ENCODE measurements around the gene EML1.

EML1 gene

GRCh38 chr14:99750746-99751450 lies 42.3 kb upstream of the EML1 start:
- H3K27me3 ChIP-seq (ENCODE audit: low read depth, low read length): no peaks in the 10 kb centered on the region
- H3K36me3 ChIP-seq (ENCODE audit: control insufficient read depth in 1 of 2, insufficient read depth in 2 of 2, low read length in 2 of 2): no peaks in the 10 kb centered on the region
- H3K27ac ChIP-seq (ENCODE audit: low read length): no peak overlapping the region
- no peaks in the 10 kb centered on the region for H3K9me3 ChIP-seq (ENCODE audit: control insufficient read depth in 1 of 2, low read length in 2 of 2)
- H3K4me1 ChIP-seq (ENCODE audit: control insufficient read depth in 1 of 2, insufficient read depth in 2 of 2, low read length in 2 of 2): peaks cover 15 to 60% of the 10 kb centered on the region in 2 donors
- H3K4me3 ChIP-seq (ENCODE audit: low read depth in 1 of 2, low read length in 2 of 2): no peak overlapping the region

- Histone ChIP-seq H3K4me1 (ENCODE audit: control insufficient read depth in 1 of 2, insufficient read depth in 2 of 2, low read length in 2 of 2) (peaks cover 10 to 60% of the 10 kb centered on the region in 2 donors), H3K27ac (ENCODE audit: low read length) (peak overlapping the region; percentile 79), H3K4me3 (ENCODE audit: low read depth in 1 of 2, low read length in 2 of 2) (no peak overlapping the region), H3K36me3 (ENCODE audit: control insufficient read depth in 1 of 2, insufficient read depth in 2 of 2, low read length in 2 of 2) (no peaks in the 10 kb centered on the region), H3K9me3 (ENCODE audit: control insufficient read depth in 1 of 2, low read length in 2 of 2) (no peaks in the 10 kb centered on the region), H3K27me3 (ENCODE audit: low read depth, low read length) (no peaks in the 10 kb centered on the region)
These were observed 41.4 kb upstream of the EML1 start for GRCh38 chr14:99751539-99752485.

GRCh38 chr14:99752486-99753121 lies 40.6 kb upstream of the EML1 start:
- Histone ChIP-seq H3K27me3 (ENCODE audit: low read depth, low read length) (no peaks in the 10 kb centered on the region), H3K4me3 (ENCODE audit: low read depth in 1 of 2, low read length in 2 of 2) (no peak overlapping the region), H3K9me3 (ENCODE audit: control insufficient read depth in 1 of 2, low read length in 2 of 2) (no peaks in the 10 kb centered on the region), H3K4me1 (ENCODE audit: control insufficient read depth in 1 of 2, insufficient read depth in 2 of 2, low read length in 2 of 2) (peaks cover 10 to 58% of the 10 kb centered on the region in 2 donors), H3K36me3 (ENCODE audit: control insufficient read depth in 1 of 2, insufficient read depth in 2 of 2, low read length in 2 of 2) (no peaks in the 10 kb centered on the region), H3K27ac (ENCODE audit: low read length) (peak overlapping the region; percentile 79)

DNA sequence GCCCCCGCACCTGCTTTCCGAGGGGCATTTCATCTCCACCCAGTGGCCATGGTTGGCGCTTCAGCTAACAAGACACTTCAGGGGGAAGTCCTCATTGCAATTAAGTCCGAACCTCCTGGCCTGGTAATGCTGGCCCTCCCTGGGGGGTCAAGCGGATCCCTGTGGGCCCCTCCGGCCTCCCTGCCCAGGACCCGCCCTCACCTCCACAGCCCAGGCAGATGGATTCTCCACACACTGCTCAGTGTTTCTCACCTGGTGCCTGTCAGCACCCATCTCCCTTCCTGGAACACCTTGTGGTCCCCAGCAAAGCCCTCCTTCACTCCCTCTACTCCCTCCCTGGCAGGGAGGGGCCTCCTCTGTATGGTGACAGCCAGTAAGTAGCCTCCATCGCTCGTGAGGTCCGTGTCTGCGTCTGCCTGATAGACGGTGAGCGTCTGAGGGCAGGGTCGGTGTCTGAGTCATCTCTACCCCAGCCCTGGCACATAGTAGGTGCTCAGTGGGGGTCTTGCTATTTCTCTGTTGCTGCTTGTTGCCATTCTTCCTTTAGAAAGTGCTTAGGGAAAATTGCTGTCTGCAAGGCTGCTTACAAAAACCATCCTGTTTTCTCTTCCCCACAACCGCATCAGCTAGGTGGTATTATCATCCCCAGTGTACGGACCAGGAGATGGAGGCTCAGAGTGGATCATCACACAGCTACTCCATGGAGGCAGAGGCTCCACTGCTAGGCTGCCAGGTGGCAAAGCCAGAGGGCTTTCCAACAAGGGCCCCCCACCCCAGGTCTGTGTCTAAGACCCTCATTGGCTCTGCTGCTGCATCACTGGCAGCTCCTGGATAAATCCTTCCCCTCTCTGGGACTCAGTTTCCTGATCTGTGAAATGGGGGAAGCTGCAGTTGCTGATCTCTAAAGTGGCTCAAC lies 39.7 kb upstream of the EML1 start:
- no peak overlapping the region for H3K27ac ChIP-seq (ENCODE audit: low read length)
- no peaks in the 10 kb centered on the region for H3K9me3 ChIP-seq (ENCODE audit: control insufficient read depth in 1 of 2, low read length in 2 of 2)
- no peaks in the 10 kb centered on the region for H3K27me3 ChIP-seq (ENCODE audit: low read depth, low read length)
- no peak overlapping the region for H3K4me3 ChIP-seq (ENCODE audit: low read depth in 1 of 2, low read length in 2 of 2)
- H3K4me1 ChIP-seq (ENCODE audit: control insufficient read depth in 1 of 2, insufficient read depth in 2 of 2, low read length in 2 of 2): peaks cover 16 to 64% of the 10 kb centered on the region in 2 donors
- H3K36me3 ChIP-seq (ENCODE audit: control insufficient read depth in 1 of 2, insufficient read depth in 2 of 2, low read length in 2 of 2): no peaks in the 10 kb centered on the region

DNA sequence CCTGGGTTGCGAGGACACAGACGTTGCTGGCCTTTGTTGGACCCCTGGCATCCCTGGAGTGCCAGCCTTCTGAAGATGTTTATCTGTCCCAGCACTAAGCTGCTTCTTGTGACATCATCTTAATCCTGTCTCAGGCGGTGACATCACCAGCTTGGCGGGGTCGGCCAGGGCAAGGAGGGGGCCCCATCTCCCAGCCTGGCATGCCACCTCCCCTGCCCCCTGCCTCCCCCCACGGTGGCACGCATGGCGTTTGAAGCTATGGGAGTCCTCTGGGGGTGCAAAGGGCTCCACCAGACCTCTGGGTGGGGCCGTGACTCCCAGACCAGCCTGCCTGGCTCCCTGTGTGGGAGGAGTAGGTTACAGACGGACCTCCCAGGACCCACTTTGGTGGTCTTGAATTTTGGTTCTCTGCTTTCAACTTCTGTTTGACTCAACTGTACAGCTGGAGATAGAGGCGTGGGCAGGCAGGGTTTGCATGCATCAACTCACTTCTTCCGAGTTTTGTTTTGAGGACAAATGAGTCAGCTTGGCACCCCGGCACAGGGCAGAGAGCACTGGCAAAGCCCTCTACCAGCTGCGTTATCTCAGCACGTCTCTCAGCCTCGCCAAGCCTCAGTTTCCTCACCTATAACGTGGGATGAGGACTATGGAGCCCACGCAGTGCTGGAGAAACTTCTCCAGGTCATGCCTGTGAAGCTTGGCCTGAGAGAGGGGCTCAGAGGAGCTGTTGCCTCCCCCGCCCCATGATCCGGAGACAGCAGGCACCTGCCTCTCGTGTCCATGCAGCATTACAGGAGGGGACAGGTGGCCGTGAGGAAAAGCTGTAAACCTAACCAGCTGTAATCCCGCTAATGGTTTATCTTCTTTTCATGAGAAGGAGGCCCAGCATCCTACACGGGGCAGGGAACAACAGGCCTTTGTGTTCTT lies 38.8 kb upstream of the EML1 start:
- Histone ChIP-seq H3K9me3 (ENCODE audit: control insufficient read depth in 1 of 2, low read length in 2 of 2) (no peaks in the 10 kb centered on the region), H3K36me3 (ENCODE audit: control insufficient read depth in 1 of 2, insufficient read depth in 2 of 2, low read length in 2 of 2) (no peaks in the 10 kb centered on the region), H3K4me3 (ENCODE audit: low read depth in 1 of 2, low read length in 2 of 2) (no peak overlapping the region), H3K4me1 (ENCODE audit: control insufficient read depth in 1 of 2, insufficient read depth in 2 of 2, low read length in 2 of 2) (peaks cover 16 to 61% of the 10 kb centered on the region in 2 donors), H3K27me3 (ENCODE audit: low read depth, low read length) (no peaks in the 10 kb centered on the region), H3K27ac (ENCODE audit: low read length) (no peak overlapping the region)

- Histone ChIP-seq H3K27me3 (ENCODE audit: low read depth, low read length) (no peaks in the 10 kb centered on the region), H3K9me3 (ENCODE audit: control insufficient read depth in 1 of 2, low read length in 2 of 2) (no peaks in the 10 kb centered on the region), H3K4me1 (ENCODE audit: control insufficient read depth in 1 of 2, insufficient read depth in 2 of 2, low read length in 2 of 2) (peaks cover 16 to 55% of the 10 kb centered on the region in 2 donors), H3K27ac (ENCODE audit: low read length) (no peak overlapping the region), H3K36me3 (ENCODE audit: control insufficient read depth in 1 of 2, insufficient read depth in 2 of 2, low read length in 2 of 2) (no peaks in the 10 kb centered on the region), H3K4me3 (ENCODE audit: low read depth in 1 of 2, low read length in 2 of 2) (no peak overlapping the region)
These were observed 38.2 kb upstream of the EML1 start for GRCh38 chr14:99755068-99755405.

DNA sequence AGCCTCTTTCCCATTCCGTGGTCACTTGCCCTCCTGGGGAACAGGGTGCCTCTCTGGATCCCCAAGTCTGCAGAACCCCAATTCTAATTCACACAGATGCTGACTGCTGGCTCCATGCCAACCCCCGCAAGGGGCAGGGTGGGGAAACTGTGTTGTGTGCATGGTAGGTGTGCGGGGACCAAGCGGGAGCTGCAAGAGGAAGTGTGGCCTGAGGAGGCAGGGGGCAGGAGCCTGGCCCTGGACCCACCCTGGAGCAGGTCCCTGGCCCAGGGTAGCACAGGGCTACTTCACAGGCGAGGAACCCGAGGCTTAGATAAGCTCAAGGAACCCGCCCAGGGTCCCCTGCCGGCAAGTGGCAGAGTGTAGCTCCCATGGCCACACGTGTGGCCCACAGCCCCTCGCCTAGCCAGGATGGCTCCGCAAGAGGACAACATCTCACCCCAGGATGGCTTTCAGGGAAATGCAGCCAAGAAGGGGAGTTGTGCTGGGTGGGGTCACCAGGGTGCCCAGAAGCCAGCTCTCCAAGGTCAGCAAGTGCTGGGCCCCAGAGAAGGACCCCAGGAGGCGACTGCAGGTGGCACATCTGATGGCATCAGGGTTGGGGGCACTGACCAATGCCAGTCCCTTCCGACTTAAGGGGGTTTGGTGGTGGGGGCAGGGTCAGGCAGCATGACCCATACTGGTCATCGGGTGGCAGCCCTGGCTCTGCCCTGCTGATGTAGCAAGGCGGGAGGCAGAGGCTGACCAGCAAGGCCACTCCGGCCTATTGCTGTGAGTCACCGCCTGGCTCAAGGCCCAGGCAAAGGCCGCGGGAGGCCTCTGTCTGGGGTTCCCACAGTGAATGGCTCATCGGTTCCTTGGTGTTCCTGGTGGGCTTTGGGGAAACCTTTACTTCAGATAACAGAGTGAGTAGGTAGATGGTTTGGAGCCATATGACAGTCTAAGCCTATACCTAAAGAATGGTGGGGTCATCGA lies 37.3 kb upstream of the EML1 start:
- H3K27ac ChIP-seq (ENCODE audit: low read length): peak overlapping the region; percentile 16
- H3K4me1 ChIP-seq (ENCODE audit: control insufficient read depth in 1 of 2, insufficient read depth in 2 of 2, low read length in 2 of 2): peaks cover 16 to 59% of the 10 kb centered on the region in 2 donors
- H3K9me3 ChIP-seq (ENCODE audit: control insufficient read depth in 1 of 2, low read length in 2 of 2): no peaks in the 10 kb centered on the region
- H3K27me3 ChIP-seq (ENCODE audit: low read depth, low read length): no peaks in the 10 kb centered on the region
- no peaks in the 10 kb centered on the region for H3K36me3 ChIP-seq (ENCODE audit: control insufficient read depth in 1 of 2, insufficient read depth in 2 of 2, low read length in 2 of 2)
- no peak overlapping the region for H3K4me3 ChIP-seq (ENCODE audit: low read depth in 1 of 2, low read length in 2 of 2)

DNA sequence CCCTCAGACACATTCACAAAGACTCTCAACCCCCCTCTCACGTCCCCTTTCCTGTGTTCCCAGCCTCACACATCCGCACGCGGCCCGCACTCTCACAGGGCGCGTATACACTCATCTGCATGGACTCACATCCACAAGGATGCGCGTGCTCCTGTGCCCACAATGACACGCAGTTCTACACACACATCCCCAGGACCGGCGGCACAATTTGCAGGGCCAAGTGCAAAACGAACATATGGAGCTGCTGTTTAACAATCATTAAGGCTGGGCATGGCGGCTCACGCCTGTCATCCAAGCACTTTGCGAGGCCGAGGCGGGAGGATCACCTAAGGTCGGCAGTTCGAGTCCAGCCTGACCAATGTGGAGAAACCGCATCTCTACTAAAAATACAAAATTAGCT lies 36.4 kb upstream of the EML1 start:
- H3K4me3 ChIP-seq (ENCODE audit: low read depth in 1 of 2, low read length in 2 of 2): no peak overlapping the region
- no peak overlapping the region for H3K27ac ChIP-seq (ENCODE audit: low read length)
- no peaks in the 10 kb centered on the region for H3K36me3 ChIP-seq (ENCODE audit: control insufficient read depth in 1 of 2, insufficient read depth in 2 of 2, low read length in 2 of 2)
- peaks cover 16 to 56% of the 10 kb centered on the region in 2 donors for H3K4me1 ChIP-seq (ENCODE audit: control insufficient read depth in 1 of 2, insufficient read depth in 2 of 2, low read length in 2 of 2)
- no peaks in the 10 kb centered on the region for H3K27me3 ChIP-seq (ENCODE audit: low read depth, low read length)
- no peaks in the 10 kb centered on the region for H3K9me3 ChIP-seq (ENCODE audit: control insufficient read depth in 1 of 2, low read length in 2 of 2)

- Histone ChIP-seq H3K36me3 (ENCODE audit: control insufficient read depth in 1 of 2, insufficient read depth in 2 of 2, low read length in 2 of 2) (no peaks in the 10 kb centered on the region), H3K27ac (ENCODE audit: low read length) (peak overlapping the region; percentile 64), H3K4me3 (ENCODE audit: low read depth in 1 of 2, low read length in 2 of 2) (no peak overlapping the region), H3K4me1 (ENCODE audit: control insufficient read depth in 1 of 2, insufficient read depth in 2 of 2, low read length in 2 of 2) (peaks cover 13 to 49% of the 10 kb centered on the region in 2 donors), H3K27me3 (ENCODE audit: low read depth, low read length) (no peaks in the 10 kb centered on the region), H3K9me3 (ENCODE audit: control insufficient read depth in 1 of 2, low read length in 2 of 2) (no peaks in the 10 kb centered on the region)
These were observed 35.7 kb upstream of the EML1 start for GRCh38 chr14:99757331-99758070.
